Cerebellar cortex (tissue), 1 donor: ENCODE results near the gene SRSF8.
"Not testable (repeated sequence)": the region's sequence is repeated elsewhere in the genome, so short reads cannot be mapped to it uniquely, and the experiment has no call there.

Experiments used
- DNase-seq: peaks from one replicate; pipeline ENCODE4 v3.0.0-alpha.2; 2015; ENCODE audit warnings: low spot score

Gene SRSF8

GRCh38 chr11:95095858-95096587, 29.3 kb downstream of the SRSF8 start:
- DNase-seq: no peak

GRCh38 chr11:95097209-95097608, 30.5 kb downstream of the SRSF8 start:
- no peak for DNase-seq

- no peak for DNase-seq
Observed at GRCh38 chr11:95098826-95099225, 32.1 kb downstream of the SRSF8 start.

- DNase-seq: no peak
Observed at GRCh38 chr11:95100191-95100648, 33.5 kb downstream of the SRSF8 start.

- DNase-seq: peak; percentile 62
Observed at GRCh38 chr11:95100856-95101507, 34.3 kb downstream of the SRSF8 start.

GRCh38 chr11:95101935-95102334, 35.2 kb downstream of the SRSF8 start:
- peak; percentile 47 for DNase-seq

GRCh38 chr11:95102733-95103132, 36.0 kb downstream of the SRSF8 start:
- no peak for DNase-seq

GRCh38 chr11:95103701-95104100, 37.0 kb downstream of the SRSF8 start:
- peak; percentile 40 for DNase-seq

GRCh38 chr11:95104121-95104830, 37.6 kb downstream of the SRSF8 start:
- no peak for DNase-seq

GRCh38 chr11:95104856-95105255, 38.1 kb downstream of the SRSF8 start:
- peak; percentile 91 for DNase-seq

- peak; percentile 84 for DNase-seq
Observed at GRCh38 chr11:95108159-95108611, 41.5 kb downstream of the SRSF8 start.

GRCh38 chr11:95108671-95109551, 42.2 kb downstream of the SRSF8 start:
- DNase-seq: peak; percentile 59

- DNase-seq: not testable (repeated sequence)
Observed at GRCh38 chr11:95111471-95111870, 44.8 kb downstream of the SRSF8 start.

- no peak for DNase-seq
Observed at GRCh38 chr11:95111923-95112540, 45.3 kb downstream of the SRSF8 start.

- no peak for DNase-seq
Observed at GRCh38 chr11:95115597-95115996, 48.9 kb downstream of the SRSF8 start.

- no peak for DNase-seq
Observed at GRCh38 chr11:95119361-95120060, 52.8 kb downstream of the SRSF8 start.
